GM18520 (cell line): Measurements from ENCODE around the gene TTC28.

Experiments
- ATAC-seq: cut with Tn5 transposase; IDR thresholded peaks from one replicate; pipeline ENCODE4 v1.9.1; 2021; ENCODE audit not compliant: unreplicated experiment

The TTC28 gene

GRCh38 chr22:28147401-28147800 lies 532.2 kb downstream of the TTC28 start:
- no peak for ATAC-seq

- no peak for ATAC-seq
Measured at GRCh38 chr22:28146401-28147314, 533.0 kb downstream of the TTC28 start.

GRCh38 chr22:28143961-28144745 lies 535.5 kb downstream of the TTC28 start:
- ATAC-seq: no peak

- ATAC-seq: no peak
Measured at GRCh38 chr22:28143241-28143865, 536.3 kb downstream of the TTC28 start.

- no peak for ATAC-seq
Measured at GRCh38 chr22:28142361-28142961, 537.2 kb downstream of the TTC28 start.

- ATAC-seq: no peak
Measured at GRCh38 chr22:28141614-28142013, 538.0 kb downstream of the TTC28 start.

- no peak for ATAC-seq
Measured at GRCh38 chr22:28139961-28140360, 539.7 kb downstream of the TTC28 start.

GRCh38 chr22:28139516-28139915 lies 540.1 kb downstream of the TTC28 start:
- no peak for ATAC-seq

GRCh38 chr22:28137036-28137435 lies 542.6 kb downstream of the TTC28 start:
- ATAC-seq: no peak

GRCh38 chr22:28132466-28132865 lies 547.2 kb downstream of the TTC28 start:
- ATAC-seq: no peak

- ATAC-seq: no peak
Measured at GRCh38 chr22:28129319-28129962, 550.2 kb downstream of the TTC28 start.

GRCh38 chr22:28128827-28129226 lies 550.8 kb downstream of the TTC28 start:
- no peak for ATAC-seq

- no peak for ATAC-seq
Measured at GRCh38 chr22:28125799-28126198, 553.8 kb downstream of the TTC28 start.

- no peak for ATAC-seq
Measured at GRCh38 chr22:28123989-28124766, 555.5 kb downstream of the TTC28 start.

GRCh38 chr22:28120691-28121592 lies 558.7 kb downstream of the TTC28 start:
- no peak for ATAC-seq

GRCh38 chr22:28118957-28119631 lies 560.5 kb downstream of the TTC28 start:
- ATAC-seq: no peak

- ATAC-seq: no peak
Measured at GRCh38 chr22:28116219-28116673, 563.4 kb downstream of the TTC28 start.

GRCh38 chr22:28115426-28115825 lies 564.2 kb downstream of the TTC28 start:
- ATAC-seq: no peak
